GM23338 (cell line): Measurements from ENCODE around the gene SEMA7A. TPM values are rescaled to one million over a fixed set of nuclear protein-coding genes. Genes with fewer than 3 reads are reported as not detected.

Experiments used
- ATAC-seq: fragments of 200-7000 bp; cut with Tn5 transposase; 3 replicates; pipeline ENCODE4 v1.9.1; 2020
- DNase-seq: peaks from one replicate; pipeline ENCODE4 v3.0.0-alpha.2; 2015; ENCODE audit warnings: low spot score
- H2AFZ ChIP-seq: fragments of 200-600 bp; sonication (generic); 2 replicates; pipeline ENCODE4 v1.8.0; 2016; ENCODE audit warnings: antibody characterized with exemption, mild to moderate bottlenecking, moderate library complexity
- H3F3A ChIP-seq: fragments of 200-600 bp; sonication (generic); replicated peaks from 2 replicates; pipeline ENCODE4 v1.8.0; 2017; ENCODE audit warnings: antibody characterized with exemption, mixed run types, low read depth
- H3K27ac ChIP-seq: fragments of 200-600 bp; sonication (generic); 2 replicates; pipeline ENCODE4 v1.6.1; 2016; ENCODE audit warnings: low read depth
- H3K27me3 ChIP-seq: fragments of 200-600 bp; sonication (generic); 2 replicates; pipeline ENCODE4 v1.8.0; 2016; ENCODE audit warnings: mild to moderate bottlenecking, mixed run types, moderate library complexity; ENCODE audit not compliant: insufficient read depth
- H3K36me3 ChIP-seq: fragments of 200-600 bp; sonication (generic); 2 replicates; pipeline ENCODE4 v1.8.0; 2016; ENCODE audit warnings: mild to moderate bottlenecking; ENCODE audit not compliant: insufficient read depth
- H3K4me1 ChIP-seq: fragments of 200-600 bp; sonication (generic); 2 replicates; pipeline ENCODE4 v1.8.0; 2016; ENCODE audit warnings: mild to moderate bottlenecking, moderate library complexity; ENCODE audit not compliant: insufficient read depth
- H3K4me2 ChIP-seq: fragments of 200-600 bp; sonication (generic); 2 replicates; pipeline ENCODE4 v1.7.1; 2017; ENCODE audit warnings: mixed run types
- H3K4me3 ChIP-seq: fragments of 200-600 bp; sonication (generic); 2 replicates; pipeline ENCODE4 v1.6.1; 2016; ENCODE audit warnings: mixed run types
- H3K79me2 ChIP-seq: fragments of 200-600 bp; sonication (generic); replicated peaks from 2 replicates; pipeline ENCODE4 v1.8.0; 2017; ENCODE audit warnings: mild to moderate bottlenecking; ENCODE audit not compliant: insufficient read depth
- H3K9me2 ChIP-seq: fragments of 200-600 bp; sonication (generic); 2 replicates; pipeline ENCODE4 v1.8.0; 2017; ENCODE audit not compliant: insufficient read depth
- H4K20me1 ChIP-seq: fragments of 200-600 bp; sonication (generic); replicated peaks from 2 replicates; pipeline ENCODE4 v1.8.0; 2017; ENCODE audit warnings: mild to moderate bottlenecking; ENCODE audit not compliant: insufficient read depth
- H3K27ac Mint-ChIP-seq: 2 replicates; pipeline ENCODE4 v1.8.0; 2020; ENCODE audit warnings: inconsistent platforms, mild to moderate bottlenecking, moderate library complexity, mixed read lengths
- H3K27me3 Mint-ChIP-seq: 3 replicates; pipeline ENCODE4 v1.8.0; 2022; ENCODE audit warnings: low read depth, mild to moderate bottlenecking, moderate library complexity, mixed read lengths, inconsistent platforms; ENCODE audit not compliant: insufficient read depth, poor library complexity
- H3K36me3 Mint-ChIP-seq: 3 replicates; pipeline ENCODE4 v1.8.0; 2021; ENCODE audit warnings: low read depth, mild to moderate bottlenecking, inconsistent platforms, moderate library complexity, mixed read lengths
- H3K4me1 Mint-ChIP-seq: 3 replicates; pipeline ENCODE4 v1.8.0; 2020; ENCODE audit warnings: mild to moderate bottlenecking, inconsistent platforms, mixed read lengths
- H3K4me3 Mint-ChIP-seq: 3 replicates; pipeline ENCODE4 v1.8.0; 2021; ENCODE audit warnings: moderate library complexity, mild to moderate bottlenecking, inconsistent platforms, mixed read lengths
- H3K9me3 Mint-ChIP-seq: 3 replicates; pipeline ENCODE4 v1.8.0; 2020; ENCODE audit warnings: moderate library complexity, mild to moderate bottlenecking, inconsistent platforms, mixed read lengths
- CREB1 ChIP-seq: fragments of 250-450 bp; sonication (Bioruptor Pico); IDR thresholded peaks from 2 replicates; pipeline ENCODE4 v1.5.0; 2020; ENCODE audit warnings: low read depth, mild to moderate bottlenecking, moderate library complexity
- ETS1 ChIP-seq: IDR thresholded peaks from 2 replicates; pipeline ENCODE4 v1.6.1; 2016; ENCODE audit warnings: antibody characterized with exemption
- EZH2 ChIP-seq: fragments of 200-600 bp; sonication (generic); IDR thresholded peaks from one replicate; pipeline ENCODE4 v1.8.0; 2017; ENCODE audit warnings: antibody characterized with exemption, mild to moderate bottlenecking, low read depth; ENCODE audit not compliant: unreplicated experiment
- EZH2phosphoT487 ChIP-seq: fragments of 200-600 bp; sonication (generic); IDR thresholded peaks from one replicate; pipeline ENCODE4 v1.8.1; 2018; ENCODE audit warnings: antibody characterized with exemption; ENCODE audit not compliant: unreplicated experiment
- JUNB ChIP-seq: IDR thresholded peaks from one replicate; pipeline ENCODE4 v1.6.1; 2016; ENCODE audit warnings: antibody characterized with exemption; ENCODE audit not compliant: unreplicated experiment
- NANOG ChIP-seq: IDR thresholded peaks from 2 replicates; pipeline ENCODE4 v1.6.1; 2016; ENCODE audit warnings: antibody characterized with exemption, borderline replicate concordance
- POLR2AphosphoS5 ChIP-seq: IDR thresholded peaks from 2 replicates; pipeline ENCODE4 v1.6.1; 2016; ENCODE audit warnings: antibody characterized with exemption, low read depth
- REST ChIP-seq: IDR thresholded peaks from one replicate; pipeline ENCODE4 v1.6.1; 2018; ENCODE audit warnings: antibody characterized with exemption; ENCODE audit not compliant: unreplicated experiment
- STAT1 ChIP-seq: IDR thresholded peaks from one replicate; pipeline ENCODE4 v1.6.1; 2016; ENCODE audit warnings: antibody characterized with exemption; ENCODE audit not compliant: unreplicated experiment
- ZNF114 ChIP-seq: fragments of 250-450 bp; sonication (Bioruptor Pico); IDR thresholded peaks from 2 replicates; pipeline ENCODE4 v1.5.0; 2020; ENCODE audit warnings: mild to moderate bottlenecking, moderate library complexity
- ZNF331 ChIP-seq: fragments of 250-450 bp; sonication (Bioruptor Pico); IDR thresholded peaks from 2 replicates; pipeline ENCODE4 v1.5.0; 2020; ENCODE audit warnings: low read depth, mild to moderate bottlenecking, moderate library complexity
- ZNF462 ChIP-seq: fragments of 250-450 bp; sonication (Bioruptor Pico); IDR thresholded peaks from 2 replicates; pipeline ENCODE4 v1.5.0; 2020; ENCODE audit warnings: mild to moderate bottlenecking, moderate library complexity
- polyA plus RNA-seq: library from polyadenylated mRNA; unstranded; fragments of >200 nt; fragmentation: Nextera tagmentation; extraction: Ambion mirVana; gene quantifications from 2 replicates; pipeline ENCODE4 v1.2.1, GENCODE V29; 2016
- total RNA-seq: library from RNA; depleted of rRNA; stranded (reverse); fragments of >200 nt; shearing (Covaris generic); gene quantifications from 2 replicates; pipeline ENCODE4 v1.2.3, GENCODE V29; 2014
- TF ChIP-seq, protein P1 (sequence below), 2 experiments: fragments of 200-600 bp in 1 of 2; sonication (generic) in 1 of 2; conservative IDR thresholded peaks; 2 replicates each; pipeline versions ENCODE4 v1.5.1 to v1.6.1; 2016 to 2017; ENCODE audit warnings: antibody characterized with exemption in 2 of 2, low read depth in 2 of 2, mild to moderate bottlenecking in 2 of 2, moderate library complexity in 1 of 2

The SEMA7A gene
- total and polyA plus RNA-seq, 2 experiments from 2014 or later = 2.0 to 14.1 TPM

DNA sequence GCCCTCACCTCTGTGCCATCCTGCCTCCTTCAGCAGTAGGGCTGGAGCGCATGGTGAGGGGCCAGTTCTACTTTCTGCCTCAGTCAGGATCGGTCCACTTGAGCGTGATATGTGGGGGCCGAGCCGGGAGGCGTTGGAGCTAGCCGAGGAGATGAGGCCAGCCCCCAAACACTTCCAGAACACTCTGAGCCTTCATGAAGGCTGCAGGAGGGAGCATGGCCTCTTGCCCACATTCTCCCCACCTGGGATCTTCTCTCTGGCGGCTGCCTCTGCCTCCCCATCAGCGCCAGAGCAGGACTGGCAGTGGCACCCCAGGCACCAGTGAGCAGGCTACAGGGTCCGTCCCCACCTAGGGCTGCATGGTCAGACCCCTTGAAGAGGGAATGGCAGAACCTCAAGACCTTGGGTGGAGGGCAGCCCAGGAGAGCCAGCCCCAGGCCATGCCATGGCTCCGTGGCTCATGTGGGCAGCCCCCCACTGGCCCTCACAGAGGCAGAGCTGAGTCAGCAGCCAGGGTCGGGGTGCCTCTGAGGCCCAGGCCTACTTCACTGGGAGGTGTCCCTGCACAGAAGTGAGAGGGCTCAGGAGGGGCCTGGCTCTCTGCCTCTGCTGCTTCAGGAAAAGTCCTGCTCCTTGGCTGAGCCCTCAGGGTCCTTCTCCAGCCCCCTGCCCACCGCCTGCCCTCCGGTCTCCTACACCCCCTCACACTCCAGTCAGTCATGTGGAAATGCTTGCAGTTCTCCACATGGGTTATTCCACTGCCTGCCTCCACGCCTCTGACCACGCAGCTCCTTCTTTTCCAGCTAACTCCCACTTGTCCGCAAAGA, 38.2 kb downstream of the SEMA7A start:
- Histone ChIP-seq H3K4me2 (no peak overlapping the region), H3K4me3 (no peak overlapping the region), H2AFZ (0 out of 2 replicates have a peak overlapping the region, but pooled peaks have one; percentile 47), H3K9me2 (no peaks in the 10 kb centered on the region), H3K27ac (no peak overlapping the region), H4K20me1 (no peaks in the 10 kb centered on the region), H3F3A (no peaks in the 10 kb centered on the region), H3K79me2 (no peaks in the 10 kb centered on the region), H3K27me3 (no peaks in the 10 kb centered on the region), H3K4me1 (peaks cover 5% of the 10 kb centered on the region; the same call in 1 of the 2 replicates), H3K36me3 (no peaks in the 10 kb centered on the region)
- no peaks in the 10 kb centered on the region; the same call in 2 of the 3 replicates for H3K36me3 Mint-ChIP-seq
- ATAC-seq (no peak), DNase-seq (no peak)
- H3K4me1 Mint-ChIP-seq = peaks cover 16% of the 10 kb centered on the region
- H3K9me3 Mint-ChIP-seq = no peaks in the 10 kb centered on the region
- TF ChIP-seq, protein P1, sequence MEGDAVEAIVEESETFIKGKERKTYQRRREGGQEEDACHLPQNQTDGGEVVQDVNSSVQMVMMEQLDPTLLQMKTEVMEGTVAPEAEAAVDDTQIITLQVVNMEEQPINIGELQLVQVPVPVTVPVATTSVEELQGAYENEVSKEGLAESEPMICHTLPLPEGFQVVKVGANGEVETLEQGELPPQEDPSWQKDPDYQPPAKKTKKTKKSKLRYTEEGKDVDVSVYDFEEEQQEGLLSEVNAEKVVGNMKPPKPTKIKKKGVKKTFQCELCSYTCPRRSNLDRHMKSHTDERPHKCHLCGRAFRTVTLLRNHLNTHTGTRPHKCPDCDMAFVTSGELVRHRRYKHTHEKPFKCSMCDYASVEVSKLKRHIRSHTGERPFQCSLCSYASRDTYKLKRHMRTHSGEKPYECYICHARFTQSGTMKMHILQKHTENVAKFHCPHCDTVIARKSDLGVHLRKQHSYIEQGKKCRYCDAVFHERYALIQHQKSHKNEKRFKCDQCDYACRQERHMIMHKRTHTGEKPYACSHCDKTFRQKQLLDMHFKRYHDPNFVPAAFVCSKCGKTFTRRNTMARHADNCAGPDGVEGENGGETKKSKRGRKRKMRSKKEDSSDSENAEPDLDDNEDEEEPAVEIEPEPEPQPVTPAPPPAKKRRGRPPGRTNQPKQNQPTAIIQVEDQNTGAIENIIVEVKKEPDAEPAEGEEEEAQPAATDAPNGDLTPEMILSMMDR (conservative IDR thresholded peaks at IDR 0.05; ENCODE audit: low read depth in 2 of 2) = no peak
- no peak for TF ChIP-seq STAT1
- TF ChIP-seq JUNB = no peak
- TF ChIP-seq ZNF114 = no peak
- no peak for TF ChIP-seq EZH2
- no peak for TF ChIP-seq NANOG
- TF ChIP-seq ETS1 = no peak
- TF ChIP-seq ZNF462 (CRISPR knock-in tag) = no peak
- TF ChIP-seq CREB1 = no peak
- TF ChIP-seq REST = no peak
- TF ChIP-seq EZH2phosphoT487 = no peak
- TF ChIP-seq POLR2AphosphoS5 = no peak
- no peak for TF ChIP-seq ZNF331 (CRISPR knock-in tag)
- H3K27me3 Mint-ChIP-seq = peaks cover 14% of the 10 kb centered on the region
- H3K27ac Mint-ChIP-seq = peak overlapping the region; percentile 43; the same call in 1 of the 2 replicates
- no peak overlapping the region for H3K4me3 Mint-ChIP-seq
